ENCODE data around the gene BABAM2.

GRCh38 chr2:28053597-28053996, 163.1 kb downstream of the BABAM2 start:
- no peak for TF ChIP-seq CTCF (IDR thresholded peaks at IDR 0.05 in 4 of 5, conservative IDR thresholded peaks at IDR 0.05 in 1 of 5)
- no peak for TF ChIP-seq POLR2A (IDR thresholded peaks at IDR 0.05)

All from gastrocnemius medialis (tissue), 4 donors.